A204.1 (cell line): ENCODE measurements around the gene MIER2.
"Not testable (repeated sequence)": the region's sequence is repeated elsewhere in the genome, so short reads cannot be mapped to it uniquely, and the experiment has no call there.

Experiments used
- FAIRE-seq: peaks from 2 replicates; lab custom pipeline; 2012; peaks lifted over from hg19 to GRCh38; lab: Jason Lieb, UNC

The MIER2 gene

DNA sequence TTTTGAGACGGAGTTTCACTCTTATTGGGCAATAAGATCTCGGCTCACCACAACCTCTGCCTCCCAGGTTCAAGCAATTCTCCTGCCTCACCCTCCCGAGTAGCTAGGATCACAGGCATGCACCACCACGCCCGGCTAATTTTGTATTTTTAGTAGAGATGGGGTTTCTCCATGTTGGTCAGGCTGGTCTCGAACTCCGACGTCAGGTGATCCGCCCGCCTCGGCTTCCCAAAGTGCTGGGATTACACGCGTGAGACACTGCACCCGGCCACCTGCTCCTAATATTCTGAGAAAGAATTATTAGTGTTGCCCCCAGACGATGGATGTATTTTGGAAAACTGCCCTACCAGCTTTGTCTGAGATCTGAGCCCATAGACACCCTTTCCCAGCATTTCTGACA is 10.9 kb upstream of the MIER2 start:
- FAIRE-seq: not testable (repeated sequence)

DNA sequence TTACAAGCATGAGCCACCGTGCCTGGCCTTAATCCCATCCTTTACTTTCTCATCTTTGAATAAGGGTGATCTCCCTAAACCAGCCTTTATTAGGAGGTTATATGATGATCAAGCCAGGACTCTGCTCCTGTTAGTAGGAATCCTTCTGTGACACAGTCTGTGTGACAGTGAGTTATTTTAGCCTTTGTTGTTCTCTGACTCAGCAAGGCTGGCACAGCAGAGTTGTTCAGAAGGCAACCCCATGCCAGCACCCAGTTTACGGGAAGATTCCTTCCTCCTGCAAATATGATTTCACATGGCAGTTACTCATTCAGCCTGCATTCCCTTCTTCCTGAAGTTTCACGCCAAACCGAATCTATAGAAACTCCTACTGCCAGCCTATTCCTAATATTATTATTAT is 10.5 kb upstream of the MIER2 start:
- no peak for FAIRE-seq

DNA sequence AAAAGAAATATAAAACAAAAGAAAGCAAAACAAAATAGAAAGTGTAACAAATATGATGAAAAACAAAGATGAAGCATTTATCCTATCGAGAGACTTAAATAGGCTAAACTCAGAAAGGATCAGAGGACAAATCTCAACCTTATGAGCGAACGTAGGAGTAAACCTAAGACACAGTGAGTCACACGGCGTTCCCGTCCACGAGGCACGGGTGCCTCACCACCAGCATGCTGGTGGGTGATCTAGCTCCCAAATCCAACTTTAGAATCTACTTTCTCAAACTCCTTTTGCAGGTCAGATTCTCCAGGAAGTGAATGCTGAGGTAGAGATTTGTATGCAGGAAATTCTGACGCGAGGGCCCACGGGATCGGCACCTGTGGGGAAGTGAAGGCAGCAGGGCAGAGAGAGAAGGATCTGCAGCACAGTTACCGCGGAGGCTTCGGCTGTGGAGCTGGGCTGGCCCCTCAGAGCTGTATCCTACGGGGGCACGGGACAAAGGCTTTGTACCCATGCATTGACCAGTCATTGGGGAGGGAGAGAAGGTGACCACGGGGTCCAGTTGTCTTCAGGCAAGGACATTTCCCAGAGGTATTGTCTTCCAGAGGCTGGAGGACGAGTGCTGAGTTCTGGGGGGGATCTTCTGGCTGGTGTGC is 7.5 kb upstream of the MIER2 start:
- FAIRE-seq: no peak

DNA sequence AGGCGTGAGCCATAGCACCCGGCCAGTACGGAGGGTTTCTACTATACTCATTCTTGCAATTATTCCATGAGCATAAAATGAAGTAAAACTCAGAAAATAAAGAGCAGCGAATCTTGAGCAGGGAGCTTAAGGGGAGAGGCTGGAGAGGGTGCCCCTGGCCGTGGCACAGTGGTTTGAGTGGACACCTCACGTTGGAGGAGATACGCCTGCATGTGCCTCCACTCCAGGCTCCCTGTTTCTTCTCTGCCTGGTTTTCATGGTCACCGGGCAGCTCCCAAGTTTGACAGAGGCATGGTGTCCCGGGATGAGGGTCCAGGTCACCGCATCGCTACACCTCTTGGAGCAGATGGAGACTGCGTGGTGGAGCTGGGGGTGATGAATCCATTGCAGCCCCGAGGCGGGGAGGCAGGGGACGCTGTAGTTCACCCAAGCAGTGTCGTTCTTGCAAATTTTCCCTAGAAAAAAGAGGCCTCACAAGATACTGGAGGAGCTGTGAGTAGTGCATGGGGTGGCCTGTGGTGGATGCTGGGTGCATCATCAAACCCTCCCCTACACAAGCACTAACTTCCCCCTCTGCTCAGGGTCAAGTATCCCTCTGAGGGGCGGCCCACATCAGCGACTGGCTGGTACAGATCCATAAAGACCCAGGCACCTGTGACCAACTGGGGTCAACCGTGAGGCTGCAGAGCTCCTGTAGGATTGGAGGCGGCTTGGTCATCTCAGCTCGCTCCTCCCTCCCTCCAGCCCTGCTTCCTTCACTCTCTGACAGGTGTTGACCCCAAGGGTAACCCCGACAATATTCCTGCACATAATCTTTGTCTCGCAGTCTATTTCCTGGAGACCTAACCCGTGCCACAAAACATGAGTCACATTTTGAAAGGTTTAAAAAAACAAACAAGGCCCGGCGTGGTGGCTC is 3.6 kb upstream of the MIER2 start:
- no peak for FAIRE-seq

DNA sequence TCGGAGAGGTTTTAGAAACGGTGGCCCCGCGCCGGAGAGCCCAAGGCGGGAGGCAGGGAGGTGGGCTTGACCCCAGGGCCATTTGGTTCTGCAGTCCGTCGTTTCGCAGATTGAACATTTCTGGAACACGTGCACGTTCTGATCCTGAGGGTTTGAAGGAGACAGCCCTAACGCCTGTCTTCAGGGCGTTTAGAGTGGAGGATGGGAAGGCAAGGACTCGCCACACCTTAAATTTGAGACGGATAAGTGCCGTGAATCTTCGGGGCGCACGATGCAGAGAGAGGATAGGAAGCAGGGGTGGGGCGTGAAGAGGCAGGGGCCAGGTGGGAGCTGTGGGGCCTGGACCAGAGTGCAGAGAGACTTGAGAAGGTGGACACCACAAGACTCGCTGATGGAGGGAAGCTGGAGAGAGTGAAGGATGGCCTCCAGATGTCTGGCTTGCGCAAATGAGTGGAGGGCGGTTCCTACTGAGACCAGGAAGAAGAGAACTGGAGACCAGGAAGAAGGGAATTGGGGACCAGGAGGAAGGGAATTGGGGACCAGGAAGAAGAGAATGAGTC is 804 bp upstream of the MIER2 start:
- no peak for FAIRE-seq

DNA sequence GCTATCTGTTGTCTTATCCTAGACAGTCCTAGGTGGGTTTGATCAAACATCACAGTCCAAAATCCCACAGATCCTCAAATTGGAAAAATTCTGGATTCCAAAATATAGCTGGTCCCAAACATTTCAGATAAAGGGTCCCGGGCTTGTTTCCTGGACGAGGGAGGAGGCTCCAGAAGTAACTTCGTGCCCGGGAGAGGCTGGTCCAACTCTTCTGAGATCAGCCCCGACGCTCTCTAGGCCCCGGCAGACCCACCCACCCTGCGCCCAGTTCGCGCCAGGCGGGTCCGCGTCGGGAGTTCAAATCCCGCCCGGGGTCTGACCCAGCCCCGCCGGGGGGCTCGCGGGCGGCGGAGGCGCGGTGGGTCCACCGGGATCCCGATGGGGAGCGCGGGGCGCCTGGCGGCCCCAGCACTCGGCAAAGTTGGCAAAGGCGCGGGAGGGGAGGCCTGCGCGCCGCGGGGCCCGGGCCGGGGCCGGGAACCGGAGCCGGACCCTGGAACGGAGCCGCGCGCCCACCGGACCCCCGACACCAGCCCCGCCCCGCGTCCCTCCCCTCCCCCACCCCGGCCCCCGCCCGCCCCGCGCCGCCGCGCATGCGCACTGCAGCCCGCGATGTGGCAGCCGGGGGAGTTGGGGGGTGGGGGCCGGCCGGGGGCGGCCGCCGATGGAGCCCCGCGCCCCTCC is 513 bp downstream of the MIER2 start:
- no peak for FAIRE-seq

DNA sequence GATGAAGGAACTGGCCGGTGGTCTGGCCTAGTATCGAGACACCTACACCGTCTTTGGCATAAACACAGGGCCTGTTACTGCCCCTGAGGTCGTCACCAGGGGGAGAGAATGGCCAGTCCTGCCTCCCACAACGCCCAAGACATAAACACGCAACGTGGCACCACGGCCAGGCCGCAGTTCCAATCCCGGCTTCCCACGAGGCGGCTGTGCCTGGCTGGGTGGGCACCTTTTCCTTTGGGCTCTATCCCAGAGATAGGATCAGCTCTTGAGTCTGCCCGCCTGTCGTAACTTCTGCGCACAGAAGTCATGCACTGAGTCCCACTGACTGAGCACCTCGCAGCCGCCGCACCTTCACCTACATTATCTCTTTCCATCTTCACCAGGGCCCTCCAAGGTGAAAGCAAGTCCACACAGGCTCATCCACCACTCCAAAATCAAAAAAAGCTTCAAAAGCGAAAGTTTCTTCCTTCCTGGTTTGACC is 1.1 kb downstream of the MIER2 start:
- no peak for FAIRE-seq

DNA sequence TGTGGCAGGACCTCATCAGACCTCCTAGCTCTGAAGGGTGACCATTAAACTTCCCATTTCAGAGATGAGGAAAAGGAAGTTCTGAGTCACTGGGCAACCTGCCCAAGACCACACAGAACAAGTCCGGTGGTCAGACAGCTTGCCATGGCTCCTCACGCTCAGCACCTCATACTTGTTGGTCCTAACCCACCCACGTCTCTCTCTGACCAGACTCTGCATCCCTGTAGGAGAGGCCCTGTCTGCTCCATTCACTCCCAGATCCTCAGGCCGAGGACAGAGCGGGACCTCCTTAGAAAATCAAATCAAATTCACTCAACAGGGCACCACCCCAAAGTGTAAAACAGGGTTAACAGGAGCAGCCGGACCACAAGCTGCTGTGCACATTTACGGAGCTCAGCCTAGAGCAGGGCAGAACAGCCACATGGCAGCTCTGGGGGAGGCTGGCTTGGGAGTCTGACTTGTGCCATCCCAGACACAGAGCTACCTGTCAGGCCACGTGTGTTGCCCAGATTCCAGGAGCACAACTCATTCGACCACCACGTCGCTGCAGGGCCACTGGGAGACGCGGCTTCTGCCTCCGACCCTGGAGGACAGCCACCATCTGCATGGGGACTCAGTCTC is 1.7 kb downstream of the MIER2 start:
- FAIRE-seq: no peak

DNA sequence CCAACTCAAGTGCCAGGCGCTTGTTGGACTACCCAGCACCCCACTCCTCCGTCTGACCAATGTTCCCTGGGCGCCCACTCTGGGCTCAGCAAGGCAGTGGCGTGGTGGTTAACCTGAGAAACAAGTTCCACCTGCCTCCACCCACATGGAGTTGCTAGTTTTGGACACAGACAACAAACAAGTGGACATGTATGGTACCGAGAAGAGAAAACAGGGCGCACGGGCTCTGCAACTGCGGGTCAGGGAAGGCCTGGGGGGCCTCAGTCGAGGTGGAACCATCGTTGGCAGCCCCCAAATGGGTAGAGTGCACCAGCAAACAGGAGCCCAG is 2.5 kb downstream of the MIER2 start:
- FAIRE-seq: no peak

DNA sequence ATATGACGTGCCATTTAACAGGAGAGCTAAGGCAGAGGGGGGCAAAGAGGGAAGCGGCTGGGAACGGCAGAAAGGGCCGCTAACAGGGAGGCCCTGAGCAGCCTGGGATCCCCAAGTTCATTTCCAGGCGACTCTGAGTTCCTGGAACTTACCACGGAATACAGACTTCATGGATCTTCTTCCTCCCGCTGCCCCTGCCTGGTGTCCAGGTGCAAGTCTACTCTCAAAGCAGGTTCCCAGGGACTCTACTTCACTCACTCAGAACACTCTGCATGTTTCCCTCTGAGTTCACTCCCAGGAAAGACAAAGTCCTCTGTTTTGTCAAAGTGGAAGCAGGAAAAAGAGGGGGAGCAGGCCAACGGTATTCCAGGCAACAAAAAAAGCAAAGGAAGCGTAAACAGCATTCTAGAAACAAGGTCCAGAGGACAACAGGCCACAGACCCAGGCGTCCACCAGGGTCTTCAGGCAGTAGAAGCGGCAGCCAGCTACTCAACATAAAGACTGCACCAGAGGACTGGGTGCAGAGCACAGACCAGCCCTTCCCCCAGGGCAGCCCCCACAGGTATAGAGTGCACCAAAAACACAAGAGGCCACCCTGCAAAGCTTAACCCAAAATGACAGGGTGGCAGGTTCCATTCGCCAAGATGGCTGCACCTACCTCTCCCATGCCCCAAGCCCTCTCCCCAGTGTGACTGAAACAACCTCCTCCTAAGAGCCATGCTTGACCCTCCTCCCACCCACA is 3.0 kb downstream of the MIER2 start:
- no peak for FAIRE-seq

DNA sequence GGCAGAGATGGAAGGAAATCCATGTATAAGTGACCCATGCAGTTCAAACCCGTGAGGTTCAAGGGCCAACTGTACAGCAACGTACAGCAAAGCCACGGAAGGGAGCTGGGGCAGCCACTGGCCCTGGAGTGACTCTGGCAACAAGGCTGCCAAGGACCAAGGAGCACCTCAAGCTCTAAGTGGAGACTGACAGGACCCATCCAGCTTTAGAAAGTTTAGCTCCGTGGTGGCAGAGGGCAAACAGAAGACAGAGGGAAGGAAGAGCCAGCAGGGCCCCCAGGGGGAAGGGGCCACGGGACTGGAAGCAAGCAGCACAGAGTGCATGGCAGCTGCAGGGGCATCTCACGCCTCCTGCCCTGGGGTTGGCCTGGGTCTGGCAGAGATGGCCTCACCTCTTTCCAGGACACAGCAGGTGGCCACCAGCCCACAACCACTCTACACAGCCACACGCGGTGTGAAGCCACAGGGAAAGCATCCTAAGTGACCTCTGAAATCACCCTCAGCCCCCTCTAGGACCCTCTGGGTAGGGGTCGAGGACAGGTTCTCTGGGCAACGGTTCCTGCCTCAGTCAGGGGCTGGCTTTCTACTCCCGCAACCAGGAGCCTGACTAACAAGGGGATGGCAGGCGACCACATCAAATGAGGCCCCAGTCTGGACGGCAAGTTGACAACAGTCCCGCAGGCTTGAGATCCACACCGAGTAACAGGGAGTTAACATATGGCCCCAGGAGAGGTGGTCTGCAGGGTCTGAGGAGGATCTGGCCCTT is 3.8 kb downstream of the MIER2 start:
- FAIRE-seq: no peak

DNA sequence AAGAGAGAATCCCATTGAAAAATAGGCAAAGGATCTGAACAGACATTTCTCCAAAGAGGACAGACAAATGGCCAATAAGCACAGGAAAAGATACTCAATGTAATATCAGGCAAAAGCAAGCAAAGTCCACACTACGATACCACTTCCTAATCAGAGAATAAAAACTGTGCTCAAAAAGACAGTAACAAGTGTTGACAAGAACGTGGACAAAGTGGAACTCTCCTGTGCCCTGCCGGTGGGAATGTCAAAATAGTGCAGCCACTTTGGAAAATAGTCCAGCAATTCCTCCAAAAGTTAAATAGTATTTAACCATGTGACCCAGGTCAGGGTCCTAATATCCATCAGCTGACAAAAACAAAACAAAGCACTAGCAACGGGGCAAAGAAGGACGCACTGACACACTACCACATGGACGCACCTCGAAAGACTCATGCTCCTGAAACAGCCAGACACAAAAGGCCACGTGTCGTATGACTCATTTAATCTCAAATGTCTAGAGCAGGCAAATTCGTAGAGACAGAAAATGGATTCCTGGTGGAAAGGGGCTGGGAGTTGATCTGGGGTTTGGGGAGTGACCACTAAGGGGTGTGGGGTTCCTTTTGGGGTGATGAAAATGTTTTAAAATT is 5.2 kb downstream of the MIER2 start:
- FAIRE-seq: no peak

DNA sequence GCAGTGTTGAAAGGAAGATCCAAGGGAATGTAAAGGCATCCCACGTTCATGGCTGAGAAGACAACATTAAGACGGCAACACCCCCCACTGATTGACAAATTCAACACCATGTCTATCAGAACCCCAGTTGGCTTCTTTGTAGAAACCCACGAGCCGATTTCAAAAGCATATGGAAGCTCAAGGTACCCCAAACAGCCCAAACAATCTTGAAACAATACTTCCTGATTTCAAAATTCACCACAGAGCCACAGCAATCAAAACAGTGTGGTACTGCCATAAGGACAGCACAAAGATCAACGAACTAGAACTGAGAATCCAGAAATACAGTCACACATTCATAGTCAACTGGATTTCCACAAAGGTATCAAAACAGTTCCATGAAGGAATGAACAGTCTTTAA is 6.2 kb downstream of the MIER2 start:
- no peak for FAIRE-seq

DNA sequence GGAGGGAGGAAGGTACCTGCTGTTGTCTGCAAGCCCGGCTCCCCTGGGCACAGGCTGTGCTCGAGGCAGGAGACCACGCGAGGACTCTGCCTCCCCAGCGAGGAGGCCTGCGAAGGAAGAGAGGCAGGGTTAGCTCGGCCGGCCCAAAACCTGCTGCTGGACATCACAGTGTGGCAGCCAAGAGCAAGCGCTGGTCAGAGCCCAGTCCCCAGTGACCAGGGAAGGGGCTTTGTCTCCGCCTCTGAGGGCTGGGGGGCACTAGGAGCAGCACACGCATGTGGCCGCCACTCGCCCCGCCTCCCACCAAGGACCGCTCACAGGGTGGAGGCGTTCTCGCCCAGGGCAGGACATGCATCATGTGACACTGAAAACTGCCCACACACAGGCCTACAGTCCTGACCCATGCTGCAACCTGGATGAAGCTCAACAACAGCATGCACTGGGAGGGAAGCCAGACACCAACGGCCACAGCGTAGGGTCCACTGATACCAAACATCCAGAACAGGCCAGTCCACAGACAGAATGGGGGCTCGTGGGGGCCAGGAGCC is 8.5 kb downstream of the MIER2 start:
- no peak for FAIRE-seq

DNA sequence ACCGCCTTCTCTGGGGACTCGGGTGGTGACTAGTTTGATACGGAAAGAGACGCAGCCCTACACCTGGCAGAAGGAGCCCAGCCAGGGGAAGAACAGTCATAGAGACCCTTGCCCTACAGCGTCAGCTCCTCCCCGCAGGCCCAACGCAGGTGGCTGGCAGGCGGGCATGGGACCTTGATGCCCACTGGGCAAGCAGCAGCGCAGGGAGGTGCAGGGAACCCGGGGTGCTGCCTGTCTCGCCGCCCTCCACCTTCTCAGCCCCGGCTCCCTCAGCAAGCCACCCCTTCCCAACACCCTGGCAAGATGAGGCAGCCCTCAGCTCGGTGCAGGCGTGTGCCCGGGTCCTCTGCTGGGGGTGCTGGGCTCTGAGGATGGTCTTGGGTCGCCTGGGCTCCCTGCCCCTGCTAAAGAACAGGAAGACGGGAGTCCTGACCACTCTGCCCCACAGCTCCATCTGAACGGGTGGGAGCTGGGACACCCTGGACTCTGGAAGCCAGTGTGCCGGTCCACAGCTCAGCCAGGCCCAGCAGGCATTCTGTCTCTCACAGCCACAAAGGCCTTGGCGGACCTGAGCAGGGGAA is 9.0 kb downstream of the MIER2 start:
- FAIRE-seq: no peak

DNA sequence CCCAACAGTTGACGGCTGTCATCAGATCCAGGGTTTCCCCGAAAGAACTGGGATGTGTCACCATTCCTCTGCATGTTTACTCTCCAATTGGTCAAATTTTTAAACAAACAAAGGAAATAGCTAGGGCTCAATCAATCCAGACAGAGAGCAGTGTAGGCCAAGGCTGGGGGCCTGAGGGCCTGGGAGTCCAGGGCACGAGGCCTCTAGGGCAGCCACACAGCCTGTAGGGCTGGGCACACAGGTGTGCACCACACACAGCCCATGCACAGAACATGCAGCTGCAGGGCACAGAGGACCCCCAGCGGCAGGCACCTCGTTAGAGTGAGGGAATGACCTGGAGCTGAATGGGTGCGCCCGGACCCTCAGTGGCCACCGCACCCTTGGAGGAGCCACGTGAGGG is 9.5 kb downstream of the MIER2 start:
- FAIRE-seq: no peak

DNA sequence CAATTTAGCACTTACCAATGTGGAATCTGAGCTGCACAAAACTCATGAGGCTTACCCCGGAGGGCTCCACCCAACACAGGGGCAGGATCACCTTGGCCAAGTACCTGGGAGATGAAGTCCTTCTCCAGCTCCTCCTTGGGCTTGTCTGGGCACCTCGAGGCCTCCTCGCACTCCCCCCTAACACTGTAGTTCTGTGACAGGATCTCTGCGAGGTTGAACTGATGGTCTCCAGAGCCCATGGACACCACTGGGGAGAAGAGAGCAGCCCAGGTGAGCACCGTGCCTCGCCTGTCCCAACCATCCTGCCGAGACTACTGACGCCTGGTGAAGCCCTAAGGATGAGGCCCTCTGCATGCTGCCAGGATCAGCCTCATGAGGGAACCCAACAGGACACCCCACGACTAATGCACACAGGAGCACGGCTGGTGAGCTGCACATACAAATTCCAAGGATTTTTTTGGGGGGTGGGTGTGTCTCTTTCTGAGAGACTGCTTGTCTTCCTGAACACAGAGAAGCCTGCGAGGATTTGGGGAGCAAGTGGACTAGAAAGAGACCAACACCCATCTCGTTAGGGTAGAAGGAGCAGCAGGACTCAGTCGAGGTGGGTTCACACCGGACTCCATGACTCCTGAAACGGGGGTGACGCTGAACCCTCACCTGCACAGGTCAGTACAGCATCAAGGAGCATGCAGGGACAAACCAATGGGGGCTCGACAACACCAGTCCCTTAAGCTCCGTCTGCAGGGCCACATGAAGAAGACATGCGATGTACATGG is 10.1 kb downstream of the MIER2 start:
- no peak for FAIRE-seq

DNA sequence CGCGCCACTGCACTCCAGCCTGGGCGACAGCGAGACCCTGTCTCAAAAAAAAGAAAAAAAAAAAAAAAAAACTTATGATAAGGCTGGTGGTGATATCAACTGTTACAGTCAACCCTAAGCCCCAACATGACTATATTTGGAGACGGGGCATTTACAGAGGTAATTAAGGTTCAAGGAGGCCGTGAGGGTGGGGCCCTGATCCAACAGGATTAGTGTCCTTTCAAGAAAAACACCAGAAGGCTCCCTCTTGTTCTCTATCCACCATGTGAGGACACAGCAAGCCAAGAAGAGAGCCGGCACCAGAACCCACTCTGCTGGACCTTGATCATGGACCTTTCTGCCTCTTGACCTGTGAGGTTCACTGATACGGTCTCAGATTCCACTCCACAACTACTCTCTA is 14.1 kb downstream of the MIER2 start:
- FAIRE-seq: no peak

DNA sequence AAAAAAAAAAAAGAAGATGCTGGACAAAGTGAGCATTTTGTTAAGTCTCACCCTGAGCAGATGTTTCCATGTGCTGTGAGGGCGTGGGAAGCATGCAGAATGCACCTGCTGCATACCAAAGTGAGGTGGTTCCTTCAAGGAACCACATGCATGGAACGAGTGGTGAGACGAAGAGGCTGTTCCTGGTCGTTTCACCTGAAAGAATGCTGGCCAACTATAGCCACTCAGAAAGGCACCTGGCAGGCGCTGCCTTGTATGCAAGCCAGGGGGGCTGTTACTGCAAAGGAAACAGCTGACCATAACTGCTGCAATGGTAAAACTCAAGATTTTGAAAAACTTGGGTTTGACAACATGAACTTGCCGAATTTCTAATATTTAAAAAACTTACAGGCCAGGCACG is 14.7 kb downstream of the MIER2 start:
- FAIRE-seq: no peak
